Measurements from ENCODE around the gene SEC22A.

GRCh38 chr3:123302961-123303360 lies 101.2 kb downstream of the SEC22A start:
- no peak for TF ChIP-seq POLR2AphosphoS5 (IDR thresholded peaks at IDR 0.05)
- no peak for TF ChIP-seq CTCF (IDR thresholded peaks at IDR 0.05)
- no peak for TF ChIP-seq POLR2A (IDR thresholded peaks at IDR 0.05)
